HG03039 (cell line): ENCODE measurements around the gene ACTR2.

Source experiments
- ATAC-seq: cut with Tn5 transposase; IDR thresholded peaks from one replicate; pipeline ENCODE4 v1.9.1; 2021; ENCODE audit warnings: mild to moderate bottlenecking, moderate library complexity; ENCODE audit not compliant: unreplicated experiment

Gene ACTR2

GRCh38 chr2:65277791-65278483 lies 50.3 kb downstream of the ACTR2 start:
- ATAC-seq: no peak

GRCh38 chr2:65278531-65278981 lies 50.9 kb downstream of the ACTR2 start:
- ATAC-seq: no peak

- no peak for ATAC-seq
Measured at GRCh38 chr2:65279756-65280155, 52.1 kb downstream of the ACTR2 start.

- no peak for ATAC-seq
Measured at GRCh38 chr2:65281627-65282351, 54.2 kb downstream of the ACTR2 start.

- no peak for ATAC-seq
Measured at GRCh38 chr2:65282477-65283053, 54.9 kb downstream of the ACTR2 start.

- no peak for ATAC-seq
Measured at GRCh38 chr2:65287364-65287763, 59.7 kb downstream of the ACTR2 start.

- ATAC-seq: no peak
Measured at GRCh38 chr2:65291216-65292105, 63.8 kb downstream of the ACTR2 start.

GRCh38 chr2:65292106-65292400 lies 64.4 kb downstream of the ACTR2 start:
- ATAC-seq: no peak

GRCh38 chr2:65292461-65293011 lies 64.9 kb downstream of the ACTR2 start:
- no peak for ATAC-seq

GRCh38 chr2:65293376-65293775 lies 65.7 kb downstream of the ACTR2 start:
- ATAC-seq: no peak

- no peak for ATAC-seq
Measured at GRCh38 chr2:65294136-65294535, 66.5 kb downstream of the ACTR2 start.

GRCh38 chr2:65294701-65295100 lies 67.1 kb downstream of the ACTR2 start:
- ATAC-seq: no peak

- no peak for ATAC-seq
Measured at GRCh38 chr2:65296971-65297370, 69.3 kb downstream of the ACTR2 start.

GRCh38 chr2:65297544-65297943 lies 69.9 kb downstream of the ACTR2 start:
- no peak for ATAC-seq

- no peak for ATAC-seq
Measured at GRCh38 chr2:65298089-65298488, 70.5 kb downstream of the ACTR2 start.

GRCh38 chr2:65299246-65299645 lies 71.6 kb downstream of the ACTR2 start:
- ATAC-seq: no peak

- ATAC-seq: no peak
Measured at GRCh38 chr2:65300134-65300760, 72.6 kb downstream of the ACTR2 start.

GRCh38 chr2:65300761-65301711 lies 73.4 kb downstream of the ACTR2 start:
- ATAC-seq: peak; percentile 86

- ATAC-seq: no peak
Measured at GRCh38 chr2:65305934-65306333, 78.3 kb downstream of the ACTR2 start.
